Measurements from ENCODE around the gene PILRA.
"Not testable (repeated sequence)": the region's sequence is repeated elsewhere in the genome, so short reads cannot be mapped to it uniquely, and the experiment has no call there.

Gene PILRA

GRCh38 chr7:100443096-100443840 is 70.0 kb downstream of the PILRA start:
- H4K91ac ChIP-seq (ENCODE audit: low read length), result peak overlapping the region; percentile 48
- peak overlapping the region; percentile 83 for H2BK15ac ChIP-seq (ENCODE audit: low read depth, poor library complexity, severe bottlenecking)
- H3K4me3 ChIP-seq (ENCODE audit: insufficient read depth in 1 of 2, low read depth in 1 of 2, low read length in 2 of 2), result no peak overlapping the region
- no peaks in the 10 kb centered on the region for H3K79me1 ChIP-seq (replicated peaks; ENCODE audit: low read length, poor library complexity, severe bottlenecking)
- peak overlapping the region in 1 of 2 experiments; percentile 59 for H3K14ac ChIP-seq (ENCODE audit: low read length in 2 of 2)
- no peak overlapping the region for H3K4me2 ChIP-seq (ENCODE audit: low read length, poor library complexity, severe bottlenecking)
- H3K18ac ChIP-seq (ENCODE audit: low read depth in 1 of 2, low read length in 2 of 2), result peak overlapping the region; percentile 46 to 54
- peak overlapping the region; percentile 47 for H4K8ac ChIP-seq (ENCODE audit: low read length)
- H2BK120ac ChIP-seq (ENCODE audit: low read depth, low read length), result no peak overlapping the region
- 98% methylated on average over 9 of the region's 9 CpGs for WGBS
- H3K4me1 ChIP-seq (ENCODE audit: control insufficient read depth, insufficient read depth, low read depth, low read length), result peaks cover 16% of the 10 kb centered on the region
- no peak overlapping the region for H2BK5ac ChIP-seq (ENCODE audit: low read depth, low read length, poor library complexity, severe bottlenecking)
- H3K9me3 ChIP-seq (ENCODE audit: control insufficient read depth, low read length), result no peaks in the 10 kb centered on the region
- peak overlapping the region in 1 of 2 experiments; percentile 73 for H3K4ac ChIP-seq (ENCODE audit: low read depth in 1 of 2, low read length in 2 of 2)
- no peak overlapping the region for H3K23ac ChIP-seq (ENCODE audit: low read length in 2 of 2)
- no peak for DNase-seq
- peaks cover 0 to 2% of the 10 kb centered on the region in 2 experiments for H3K36me3 ChIP-seq (ENCODE audit: control insufficient read depth in 1 of 2, insufficient read depth in 2 of 2, low read depth in 1 of 2, low read length in 2 of 2)
- H2AFZ ChIP-seq (ENCODE audit: low read depth, low read length), result peak overlapping the region; percentile 64
- H3K9ac ChIP-seq (ENCODE audit: low read length), result peak overlapping the region; percentile 12
- no peak overlapping the region for H3K27ac ChIP-seq (ENCODE audit: low read length, poor library complexity, severe bottlenecking)
- H3K27me3 ChIP-seq (ENCODE audit: control insufficient read depth in 1 of 2, insufficient read depth in 1 of 2, low read length in 2 of 2), result no peaks in the 10 kb centered on the region
- H2AK5ac ChIP-seq (ENCODE audit: low read length, severe bottlenecking), result no peak overlapping the region
- H2BK12ac ChIP-seq (ENCODE audit: low read length in 2 of 2), result peak overlapping the region in 1 of 2 experiments; percentile 94

- H3K4me1 ChIP-seq (ENCODE audit: control insufficient read depth, insufficient read depth, low read depth, low read length), result peaks cover 16% of the 10 kb centered on the region
- no peaks in the 10 kb centered on the region for H3K79me1 ChIP-seq (replicated peaks; ENCODE audit: low read length, poor library complexity, severe bottlenecking)
- peak overlapping the region in 1 of 2 experiments; percentile 87 for H3K4ac ChIP-seq (ENCODE audit: low read depth in 1 of 2, low read length in 2 of 2)
- peak overlapping the region in 1 of 2 experiments; percentile 61 for H3K14ac ChIP-seq (ENCODE audit: low read length in 2 of 2)
- H2BK5ac ChIP-seq (ENCODE audit: low read depth, low read length, poor library complexity, severe bottlenecking), result no peak overlapping the region
- peak overlapping the region; percentile 71 for H2BK15ac ChIP-seq (ENCODE audit: low read depth, poor library complexity, severe bottlenecking)
- peak overlapping the region; percentile 74 for H3K9ac ChIP-seq (ENCODE audit: low read length)
- 34% methylated on average over 13 of the region's 14 CpGs for WGBS
- no peaks in the 10 kb centered on the region for H3K27me3 ChIP-seq (ENCODE audit: control insufficient read depth in 1 of 2, insufficient read depth in 1 of 2, low read length in 2 of 2)
- peak overlapping the region; percentile 47 for H4K8ac ChIP-seq (ENCODE audit: low read length)
- H3K36me3 ChIP-seq (ENCODE audit: control insufficient read depth in 1 of 2, insufficient read depth in 2 of 2, low read depth in 1 of 2, low read length in 2 of 2), result peaks cover 0 to 1% of the 10 kb centered on the region in 2 experiments
- H3K4me3 ChIP-seq (ENCODE audit: insufficient read depth in 1 of 2, low read depth in 1 of 2, low read length in 2 of 2), result peak overlapping the region in 1 of 2 experiments; percentile 42
- no peak overlapping the region for H3K4me2 ChIP-seq (ENCODE audit: low read length, poor library complexity, severe bottlenecking)
- peak overlapping the region; percentile 82 for H2AFZ ChIP-seq (ENCODE audit: low read depth, low read length)
- peak overlapping the region in 1 of 2 experiments; percentile 85 for H3K18ac ChIP-seq (ENCODE audit: low read depth in 1 of 2, low read length in 2 of 2)
- peak overlapping the region in 1 of 2 experiments; percentile 89 for H2BK12ac ChIP-seq (ENCODE audit: low read length in 2 of 2)
- peak overlapping the region in 1 of 2 experiments; percentile 30 for H3K23ac ChIP-seq (ENCODE audit: low read length in 2 of 2)
- DNase-seq, result peak; percentile 63
- peak overlapping the region; percentile 44 for H4K91ac ChIP-seq (ENCODE audit: low read length)
- H3K27ac ChIP-seq (ENCODE audit: low read length, poor library complexity, severe bottlenecking), result no peak overlapping the region
- no peak overlapping the region for H2BK120ac ChIP-seq (ENCODE audit: low read depth, low read length)
- no peaks in the 10 kb centered on the region for H3K9me3 ChIP-seq (ENCODE audit: control insufficient read depth, low read length)
- H2AK5ac ChIP-seq (ENCODE audit: low read length, severe bottlenecking), result no peak overlapping the region
Measured at GRCh38 chr7:100444311-100445278, 71.3 kb downstream of the PILRA start.

GRCh38 chr7:100446040-100446439 is 72.8 kb downstream of the PILRA start:
- 85% methylated on average over 2 of the region's 2 CpGs for WGBS
- no peak overlapping the region for H4K8ac ChIP-seq (ENCODE audit: low read length)
- H3K23ac ChIP-seq (ENCODE audit: low read length in 2 of 2), result no peak overlapping the region
- H2BK15ac ChIP-seq (ENCODE audit: low read depth, poor library complexity, severe bottlenecking), result no peak overlapping the region
- H3K9ac ChIP-seq (ENCODE audit: low read length), result peak overlapping the region; percentile 60
- no peak overlapping the region for H3K18ac ChIP-seq (ENCODE audit: low read depth in 1 of 2, low read length in 2 of 2)
- H3K9me3 ChIP-seq (ENCODE audit: control insufficient read depth, low read length), result no peaks in the 10 kb centered on the region
- no peak overlapping the region for H3K14ac ChIP-seq (ENCODE audit: low read length in 2 of 2)
- no peak overlapping the region for H2BK5ac ChIP-seq (ENCODE audit: low read depth, low read length, poor library complexity, severe bottlenecking)
- H2AK5ac ChIP-seq (ENCODE audit: low read length, severe bottlenecking), result peak overlapping the region; percentile 20
- H2BK120ac ChIP-seq (ENCODE audit: low read depth, low read length), result no peak overlapping the region
- H3K4me2 ChIP-seq (ENCODE audit: low read length, poor library complexity, severe bottlenecking), result no peak overlapping the region
- no peak overlapping the region for H2AFZ ChIP-seq (ENCODE audit: low read depth, low read length)
- DNase-seq, result no peak
- H3K79me1 ChIP-seq (replicated peaks; ENCODE audit: low read length, poor library complexity, severe bottlenecking), result no peaks in the 10 kb centered on the region
- no peak overlapping the region for H3K27ac ChIP-seq (ENCODE audit: low read length, poor library complexity, severe bottlenecking)
- no peak overlapping the region for H3K4ac ChIP-seq (ENCODE audit: low read depth in 1 of 2, low read length in 2 of 2)
- no peaks in the 10 kb centered on the region for H3K27me3 ChIP-seq (ENCODE audit: control insufficient read depth in 1 of 2, insufficient read depth in 1 of 2, low read length in 2 of 2)
- no peaks in the 10 kb centered on the region for H3K36me3 ChIP-seq (ENCODE audit: control insufficient read depth in 1 of 2, insufficient read depth in 2 of 2, low read depth in 1 of 2, low read length in 2 of 2)
- H4K91ac ChIP-seq (ENCODE audit: low read length), result no peak overlapping the region
- H2BK12ac ChIP-seq (ENCODE audit: low read length in 2 of 2), result peak overlapping the region in 1 of 2 experiments; percentile 15
- H3K4me3 ChIP-seq (ENCODE audit: insufficient read depth in 1 of 2, low read depth in 1 of 2, low read length in 2 of 2), result peak overlapping the region in 1 of 2 experiments; percentile 26
- peaks cover 24% of the 10 kb centered on the region for H3K4me1 ChIP-seq (ENCODE audit: control insufficient read depth, insufficient read depth, low read depth, low read length)

- not testable (repeated sequence) for H3K14ac ChIP-seq (ENCODE audit: low read length in 2 of 2); H2BK15ac ChIP-seq (ENCODE audit: low read depth, poor library complexity, severe bottlenecking); H4K8ac ChIP-seq (ENCODE audit: low read length); H3K27ac ChIP-seq (ENCODE audit: low read length, poor library complexity, severe bottlenecking); H3K4me2 ChIP-seq (ENCODE audit: low read length, poor library complexity, severe bottlenecking); H2BK120ac ChIP-seq (ENCODE audit: low read depth, low read length); H3K27me3 ChIP-seq (ENCODE audit: control insufficient read depth in 1 of 2, insufficient read depth in 1 of 2, low read length in 2 of 2); H3K79me1 ChIP-seq (replicated peaks; ENCODE audit: low read length, poor library complexity, severe bottlenecking); H2AFZ ChIP-seq (ENCODE audit: low read depth, low read length); H3K23ac ChIP-seq (ENCODE audit: low read length in 2 of 2); H2BK5ac ChIP-seq (ENCODE audit: low read depth, low read length, poor library complexity, severe bottlenecking); H3K9me3 ChIP-seq (ENCODE audit: control insufficient read depth, low read length); DNase-seq; H3K36me3 ChIP-seq (ENCODE audit: control insufficient read depth in 1 of 2, insufficient read depth in 2 of 2, low read depth in 1 of 2, low read length in 2 of 2); H3K4me3 ChIP-seq (ENCODE audit: insufficient read depth in 1 of 2, low read depth in 1 of 2, low read length in 2 of 2); H2BK12ac ChIP-seq (ENCODE audit: low read length in 2 of 2); H3K4ac ChIP-seq (ENCODE audit: low read depth in 1 of 2, low read length in 2 of 2); H2AK5ac ChIP-seq (ENCODE audit: low read length, severe bottlenecking); H3K9ac ChIP-seq (ENCODE audit: low read length); H4K91ac ChIP-seq (ENCODE audit: low read length); H3K18ac ChIP-seq (ENCODE audit: low read depth in 1 of 2, low read length in 2 of 2)
- peaks cover 24% of the 10 kb centered on the region for H3K4me1 ChIP-seq (ENCODE audit: control insufficient read depth, insufficient read depth, low read depth, low read length)
- WGBS, result 91% methylated on average over 3 of the region's 8 CpGs
Measured at GRCh38 chr7:100447363-100447762, 74.1 kb downstream of the PILRA start.
